M059J (cell line): ENCODE measurements around the gene IARS2. TPM values are rescaled to one million over a fixed set of nuclear protein-coding genes. Genes with fewer than 3 reads are reported as not detected.
"Not testable (repeated sequence)": the region's sequence is repeated elsewhere in the genome, so short reads cannot be mapped to it uniquely, and the experiment has no call there.

ENCODE experiments used
- DNase-seq: peaks from one replicate; pipeline ENCODE4 v3.0.0-alpha.2; 2012; ENCODE audit warnings: low read depth
- total RNA-seq: library from RNA; depleted of rRNA; stranded (reverse); fragments of >200 nt; shearing (Covaris generic); gene quantifications from 2 replicates; pipeline ENCODE4 v1.2.3, GENCODE V29; 2014

IARS2 gene
- total RNA-seq, 1 experiment from 2014 or later, result 88.5 TPM

DNA sequence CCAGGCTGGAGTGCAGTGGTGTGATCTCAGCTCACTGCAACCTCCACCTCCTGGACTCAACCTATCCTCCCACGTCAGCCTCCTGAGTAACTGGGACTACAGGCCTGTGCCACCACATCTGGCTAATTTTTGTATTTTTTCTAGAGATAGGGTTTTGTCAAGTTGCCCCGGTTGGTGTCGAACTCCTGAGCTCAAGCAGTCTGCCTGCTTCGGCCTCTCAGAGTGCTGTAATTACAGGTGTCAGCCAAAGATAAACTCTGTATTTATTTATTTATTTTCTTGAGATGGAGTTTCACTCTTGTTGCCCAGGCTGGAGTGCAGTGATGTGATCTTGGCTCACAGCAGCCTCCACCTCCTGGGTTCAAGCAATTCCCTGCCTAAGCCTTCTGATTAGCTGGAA, 18.7 kb downstream of the IARS2 start:
- not testable (repeated sequence) for DNase-seq

GRCh38 chr1:220113136-220113695, 19.3 kb downstream of the IARS2 start:
- DNase-seq, result peak; percentile 38

DNA sequence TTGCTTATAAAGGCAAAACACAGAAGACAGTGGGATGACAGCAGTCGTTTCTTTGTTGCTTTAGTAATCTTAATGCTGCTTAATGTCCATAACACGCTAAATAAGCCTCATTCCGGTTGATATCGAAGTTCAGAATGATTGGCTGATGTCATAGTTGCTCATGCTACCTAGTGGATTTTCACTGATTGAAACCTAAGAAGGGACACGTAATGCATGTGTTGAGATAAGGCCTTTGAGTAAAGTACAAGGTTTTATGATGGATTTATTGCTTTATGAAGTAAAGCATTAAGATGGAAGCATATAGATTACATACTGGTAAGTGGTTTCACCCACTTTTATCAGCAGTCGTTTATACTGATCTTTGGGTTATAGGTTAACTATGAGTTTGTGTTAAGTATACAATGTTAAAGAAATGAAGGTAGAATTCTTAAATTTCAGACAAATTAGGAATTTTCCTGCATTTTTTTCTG, 25.1 kb downstream of the IARS2 start:
- DNase-seq, result no peak

- DNase-seq, result no peak
These were observed 28.0 kb downstream of the IARS2 start for GRCh38 chr1:220121791-220122530.

DNA sequence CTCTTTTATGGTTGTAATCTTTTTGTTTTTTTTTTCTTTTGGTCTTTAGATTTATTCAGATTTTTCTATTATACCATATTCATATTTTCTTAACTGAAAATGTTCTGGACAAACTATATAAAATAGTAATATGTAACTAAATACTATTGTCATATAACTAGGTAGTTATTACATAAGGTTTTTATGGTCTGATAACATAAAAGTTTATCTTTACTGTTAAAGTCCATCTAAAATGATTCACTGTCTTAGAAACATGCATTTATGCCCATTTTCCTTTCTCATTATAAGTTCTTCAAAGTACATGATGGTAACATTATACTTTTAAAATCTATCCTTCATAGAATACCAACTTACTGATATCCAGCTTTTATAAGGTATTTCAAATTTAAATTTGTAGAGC, 29.1 kb downstream of the IARS2 start:
- no peak for DNase-seq

DNA sequence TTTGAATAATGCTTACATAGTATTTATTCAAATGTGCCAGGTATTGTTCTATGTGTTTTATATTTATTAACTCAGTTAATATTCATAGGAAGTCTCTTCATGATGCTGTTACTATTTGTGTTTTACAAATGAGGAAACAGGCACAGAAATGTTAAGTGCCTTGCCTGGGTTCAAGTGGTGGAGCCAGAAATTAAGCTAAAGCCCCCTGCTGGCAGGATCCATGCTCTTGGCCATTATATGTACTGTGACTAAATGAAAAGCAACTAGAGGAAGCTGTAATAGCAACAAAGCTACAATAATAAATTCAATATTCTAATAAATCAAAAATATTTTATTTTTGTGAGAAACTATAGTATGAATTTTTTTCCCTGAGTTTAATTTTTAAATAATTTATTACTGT, 30.0 kb downstream of the IARS2 start:
- no peak for DNase-seq

- DNase-seq, result no peak
These were observed 30.6 kb downstream of the IARS2 start for GRCh38 chr1:220124542-220124941.

- no peak for DNase-seq
These were observed 33.1 kb downstream of the IARS2 start for GRCh38 chr1:220127076-220127475.

DNA sequence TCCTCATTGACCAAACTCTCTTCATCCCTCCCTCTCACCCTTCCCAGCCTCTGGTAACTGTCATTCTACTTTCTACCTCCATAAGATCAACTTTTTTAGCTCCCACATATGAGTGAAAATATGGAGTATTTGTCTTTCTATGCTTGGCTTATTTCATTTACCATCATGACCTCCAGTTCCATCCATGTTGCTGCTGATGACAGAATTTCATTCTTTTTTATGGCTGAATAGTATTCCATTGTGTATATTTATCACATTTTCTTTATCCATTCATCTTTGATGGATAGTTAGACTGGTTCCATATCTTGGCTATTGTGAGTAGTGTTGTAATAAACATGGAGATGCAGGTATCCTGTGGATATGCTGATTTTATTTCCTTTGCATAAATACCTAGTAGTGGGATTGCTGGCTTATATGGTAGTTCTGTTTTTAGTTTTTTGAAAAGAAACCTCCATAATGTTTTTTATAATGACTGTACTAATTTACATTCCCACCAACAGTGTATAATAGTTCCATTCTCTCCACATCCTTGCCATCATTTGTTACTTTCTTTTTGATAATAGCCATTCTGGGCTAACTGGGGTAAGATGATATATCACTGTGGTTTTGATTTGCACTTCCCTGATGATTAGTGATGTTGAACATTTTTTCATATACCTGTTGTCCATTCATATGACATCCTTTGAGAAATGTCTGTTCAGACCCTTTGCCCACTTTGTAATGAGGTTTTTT, 35.7 kb downstream of the IARS2 start:
- DNase-seq, result no peak

DNA sequence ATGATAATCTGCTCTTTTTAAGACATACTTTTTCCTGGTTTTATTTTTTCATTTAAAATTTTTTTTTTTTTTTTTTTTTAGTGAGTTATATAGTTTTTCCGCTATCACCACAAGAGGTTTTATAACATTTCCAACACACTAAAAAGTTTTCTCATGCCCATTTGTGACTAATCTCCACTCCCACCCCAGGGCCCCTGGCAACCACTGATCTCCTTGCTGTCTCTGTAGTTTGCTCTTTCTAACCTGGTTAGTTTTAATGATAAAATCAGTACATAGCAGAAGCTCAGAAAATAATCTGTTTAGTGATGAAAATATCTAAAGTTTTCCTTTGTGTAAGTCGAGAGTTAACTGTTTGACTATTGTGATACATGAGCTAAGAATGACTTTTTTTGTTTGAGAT, 41.8 kb downstream of the IARS2 start:
- DNase-seq, result no peak

DNA sequence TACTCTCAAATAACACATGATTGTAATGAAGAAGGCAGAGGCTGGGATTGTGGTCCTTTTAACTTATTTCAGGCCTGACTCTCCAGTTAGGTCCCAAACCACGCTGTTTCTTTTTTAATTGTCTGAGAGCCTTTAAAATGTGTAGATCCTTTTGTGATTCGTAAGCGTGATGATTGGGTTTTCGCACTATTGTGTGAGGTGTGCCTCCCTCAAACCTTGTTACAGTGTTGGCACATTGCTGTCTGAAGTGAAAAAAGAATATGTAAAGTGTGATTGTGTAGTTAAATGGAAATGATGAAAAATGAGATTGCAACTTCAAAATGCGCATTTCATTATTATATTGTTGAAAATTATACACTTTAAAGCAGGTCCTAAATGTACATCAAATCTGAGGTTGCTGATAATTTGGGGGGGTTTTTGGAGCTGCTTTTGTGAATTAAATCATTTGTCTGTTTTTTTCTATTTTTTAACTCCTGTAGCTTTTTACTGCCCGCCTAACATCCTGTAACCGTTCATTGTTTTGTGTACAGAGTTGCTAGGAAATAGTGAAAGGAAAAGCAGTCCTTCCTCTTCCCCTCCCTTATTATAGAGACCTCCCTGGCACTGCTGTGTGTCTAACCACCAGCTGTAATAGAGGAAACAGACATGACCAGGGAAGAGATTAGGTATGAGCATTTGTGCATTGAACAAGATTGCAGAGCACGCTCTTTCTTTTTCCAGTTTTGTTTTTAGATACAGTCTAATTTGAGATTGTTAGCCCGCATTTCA, 43.3 kb downstream of the IARS2 start:
- DNase-seq, result no peak

- DNase-seq, result no peak
These were observed 46.0 kb downstream of the IARS2 start for GRCh38 chr1:220139966-220140365.

DNA sequence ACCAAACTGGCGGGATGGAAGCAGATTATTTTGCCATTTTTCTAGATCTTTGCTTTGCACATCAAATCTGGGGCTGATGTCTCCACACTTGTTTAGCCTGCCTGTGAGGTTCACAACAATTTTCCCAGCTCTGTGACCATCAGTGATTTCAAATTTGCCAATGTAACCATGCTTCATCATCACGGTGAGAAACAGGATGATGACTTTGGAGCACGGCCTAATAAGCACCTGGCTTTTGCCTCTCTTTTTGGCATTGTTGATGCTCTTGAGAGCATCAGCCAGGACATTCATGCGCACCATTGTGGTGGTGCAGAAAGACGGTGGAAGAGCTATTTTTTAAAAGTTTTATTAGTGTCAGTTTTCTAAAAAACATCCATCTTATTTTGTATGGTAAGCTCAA, 50.1 kb downstream of the IARS2 start:
- DNase-seq, result no peak

DNA sequence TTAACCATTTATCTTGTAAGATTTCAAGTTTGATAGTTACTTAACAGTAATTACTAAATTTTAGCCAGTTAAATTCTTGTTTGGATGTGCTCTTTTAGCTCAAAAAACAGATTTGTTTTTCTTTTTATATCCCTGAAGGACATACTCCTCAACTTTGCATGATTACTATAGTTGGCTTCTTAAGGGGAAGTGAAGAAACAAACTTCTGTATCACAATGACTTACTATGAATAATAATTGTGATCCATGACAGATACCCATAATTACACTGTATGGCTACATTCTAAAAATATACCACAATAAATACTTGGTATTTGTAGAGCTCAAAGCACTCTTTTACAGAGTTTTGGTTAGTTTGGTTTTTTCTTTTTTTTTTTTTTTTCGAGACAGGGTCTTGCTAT, 55.8 kb downstream of the IARS2 start:
- DNase-seq, result no peak

GRCh38 chr1:220151454-220151853, 57.5 kb downstream of the IARS2 start:
- DNase-seq, result no peak

GRCh38 chr1:220153147-220153546, 59.2 kb downstream of the IARS2 start:
- no peak for DNase-seq

DNA sequence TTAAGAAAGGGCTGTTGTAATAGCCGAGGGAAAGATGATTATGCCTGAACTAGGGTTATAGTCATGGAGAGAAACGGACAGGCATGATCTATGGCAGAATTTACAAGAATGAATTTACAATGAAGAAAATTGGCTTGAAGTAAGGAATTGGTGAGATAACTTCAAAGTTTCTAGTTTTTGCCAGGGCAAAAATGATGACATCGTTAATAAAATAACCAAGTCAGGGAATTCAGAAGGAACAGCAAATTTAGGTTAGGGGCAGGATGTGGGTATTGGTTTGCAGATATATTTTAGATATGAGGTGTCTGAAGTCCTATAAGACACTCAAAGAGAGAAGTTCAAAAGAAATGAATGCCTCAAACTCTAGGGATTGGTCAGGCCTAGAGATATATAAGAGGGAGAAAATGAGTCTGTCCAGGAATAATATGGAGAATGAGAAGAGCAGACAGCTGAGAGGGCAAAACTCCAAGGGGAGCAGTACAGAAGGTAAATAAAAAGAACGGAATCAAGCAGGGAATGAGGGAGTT, 62.8 kb downstream of the IARS2 start:
- no peak for DNase-seq

DNA sequence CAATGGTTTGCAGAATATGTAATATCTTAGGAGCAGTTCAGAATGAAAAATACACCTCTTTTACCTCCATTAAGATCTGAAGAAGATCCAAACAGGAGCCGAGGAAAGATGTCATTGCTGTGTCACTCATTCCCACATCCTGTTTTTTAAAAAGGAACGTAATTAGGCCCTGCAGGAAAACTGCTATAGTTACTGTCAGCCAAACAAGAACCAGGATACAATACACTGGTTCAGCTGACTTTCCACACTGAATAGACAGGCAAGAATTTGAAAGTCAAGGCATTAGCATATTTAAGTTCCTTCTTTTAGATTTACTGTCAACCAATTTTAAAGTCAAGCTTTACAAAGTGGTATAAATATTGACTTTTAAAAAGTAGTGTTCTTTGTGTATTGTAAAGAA, 63.8 kb downstream of the IARS2 start:
- peak; percentile 9 for DNase-seq

DNA sequence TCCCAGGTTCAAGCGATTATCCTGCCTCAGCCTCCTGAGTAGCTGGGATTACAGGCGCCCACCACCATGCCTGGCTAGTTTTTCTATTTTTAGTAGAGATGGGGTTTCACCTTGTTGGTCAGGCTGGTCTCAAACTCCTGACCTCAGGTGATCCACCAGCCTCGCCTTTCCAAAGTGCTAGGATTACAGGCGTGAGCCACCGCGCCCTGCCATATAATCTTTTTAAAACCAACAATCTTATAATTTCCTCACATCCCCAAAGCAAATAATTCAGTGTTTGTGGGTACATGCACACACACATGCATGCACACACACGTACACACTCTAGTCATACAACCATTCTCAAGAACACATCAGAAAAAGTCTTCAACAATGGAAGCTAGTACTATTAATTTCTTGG, 64.6 kb downstream of the IARS2 start:
- not testable (repeated sequence) for DNase-seq

DNA sequence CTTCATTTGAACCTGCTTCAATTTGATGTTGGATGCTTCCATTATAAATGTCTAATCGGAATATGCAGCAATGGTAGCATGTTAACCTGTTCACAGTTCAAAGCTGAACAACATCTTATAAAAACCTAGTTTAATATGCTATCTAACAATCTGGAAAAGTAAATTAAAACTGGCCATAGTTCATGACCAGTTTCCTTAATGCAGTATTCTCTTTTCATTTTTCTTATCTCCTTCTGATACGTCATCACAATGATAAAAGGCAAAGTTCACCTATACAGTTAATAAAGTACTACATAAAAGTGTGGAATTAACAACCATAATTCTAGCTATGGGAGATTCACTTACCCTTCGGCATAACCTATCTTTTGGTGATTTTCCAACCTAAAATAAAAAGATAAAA, 65.1 kb downstream of the IARS2 start:
- DNase-seq, result no peak

DNA sequence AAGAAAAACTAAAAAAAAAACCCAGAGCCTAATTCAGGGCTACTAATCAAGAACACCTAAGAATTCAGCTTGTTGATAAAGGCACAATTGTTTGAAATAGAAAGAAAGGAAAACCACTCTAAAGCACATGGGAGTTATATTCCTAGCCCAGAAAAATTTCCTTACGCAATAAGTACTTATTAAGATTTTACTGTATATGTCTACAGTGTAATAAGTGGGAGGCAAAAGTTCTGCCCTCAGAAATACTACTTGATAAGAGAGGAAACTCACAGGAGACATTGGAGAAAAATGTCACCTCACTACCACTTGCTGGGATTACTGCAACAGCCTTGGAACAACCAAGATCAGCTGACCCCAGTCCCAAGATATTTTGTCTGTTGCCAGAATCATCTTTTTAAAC, 66.1 kb downstream of the IARS2 start:
- no peak for DNase-seq

DNA sequence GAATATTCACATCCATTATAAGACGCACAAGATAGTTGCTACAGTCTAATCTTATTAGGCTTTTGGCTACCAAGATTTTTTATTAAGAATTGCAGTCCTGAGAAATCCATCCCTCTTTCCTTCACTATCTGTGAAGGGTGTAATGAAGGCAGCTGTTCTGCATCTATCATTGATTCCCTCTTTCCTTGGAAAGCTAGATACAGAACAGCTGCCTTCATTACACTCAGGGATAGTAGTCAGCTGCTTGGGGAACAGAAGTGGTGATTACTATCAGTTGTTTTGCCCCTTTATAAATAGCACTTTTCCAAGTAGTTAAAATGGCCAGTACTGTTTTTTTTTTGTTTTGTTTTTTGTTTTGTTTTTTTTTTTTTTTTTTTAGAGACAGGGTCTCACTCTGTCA, 70.2 kb downstream of the IARS2 start:
- no peak for DNase-seq
